ENCODE data around the gene CAMTA1. TPM values are rescaled to one million over a fixed set of nuclear protein-coding genes. Genes with fewer than 3 reads are reported as not detected.

The CAMTA1 gene
- total and polyA plus RNA-seq, 4 donors = 90.5 to 236 (median 195) TPM

GRCh38 chr1:7006996-7007871, 222.0 kb downstream of the CAMTA1 start:
- peaks cover 16% of the 10 kb centered on the region for H3K36me3 ChIP-seq (ENCODE audit: control insufficient read depth, insufficient read depth, low read length)
- H3K27me3 ChIP-seq (ENCODE audit: control insufficient read depth, insufficient read depth, low read length) = no peaks in the 10 kb centered on the region
- H3K4me1 ChIP-seq (ENCODE audit: control insufficient read depth, insufficient read depth, low read length) = peaks cover 6% of the 10 kb centered on the region
- no peak for DNase-seq (ENCODE audit: low read depth in 4 of 6, low spot score in 6 of 6)
- no peak overlapping the region for H3K27ac ChIP-seq (ENCODE audit: low read depth, low read length)
- WGBS (ENCODE audit: insufficient coverage) = 94% methylated on average over 20 of the region's 26 CpGs
- no peak overlapping the region for H3K4me3 ChIP-seq (ENCODE audit: low read depth, low read length)
- H3K9me3 ChIP-seq (ENCODE audit: control insufficient read depth, insufficient read depth, low read length) = no peaks in the 10 kb centered on the region

GRCh38 chr1:7007902-7008301, 222.6 kb downstream of the CAMTA1 start:
- DNase-seq (ENCODE audit: low read depth in 4 of 6, low spot score in 6 of 6) = no peak
- peaks cover 6% of the 10 kb centered on the region for H3K4me1 ChIP-seq (ENCODE audit: control insufficient read depth, insufficient read depth, low read length)
- H3K36me3 ChIP-seq (ENCODE audit: control insufficient read depth, insufficient read depth, low read length) = peaks cover 16% of the 10 kb centered on the region
- no peak overlapping the region for H3K27ac ChIP-seq (ENCODE audit: low read depth, low read length)
- H3K4me3 ChIP-seq (ENCODE audit: low read depth, low read length) = no peak overlapping the region
- WGBS (ENCODE audit: insufficient coverage) = 85% methylated on average over 10 of the region's 10 CpGs
- H3K9me3 ChIP-seq (ENCODE audit: control insufficient read depth, insufficient read depth, low read length) = no peaks in the 10 kb centered on the region
- H3K27me3 ChIP-seq (ENCODE audit: control insufficient read depth, insufficient read depth, low read length) = no peaks in the 10 kb centered on the region

- H3K27me3 ChIP-seq (ENCODE audit: control insufficient read depth, insufficient read depth, low read length) = no peaks in the 10 kb centered on the region
- DNase-seq (ENCODE audit: low read depth in 4 of 6, low spot score in 6 of 6) = no peak
- no peak overlapping the region for H3K27ac ChIP-seq (ENCODE audit: low read depth, low read length)
- H3K36me3 ChIP-seq (ENCODE audit: control insufficient read depth, insufficient read depth, low read length) = peaks cover 16% of the 10 kb centered on the region
- H3K4me1 ChIP-seq (ENCODE audit: control insufficient read depth, insufficient read depth, low read length) = peaks cover 6% of the 10 kb centered on the region
- no peaks in the 10 kb centered on the region for H3K9me3 ChIP-seq (ENCODE audit: control insufficient read depth, insufficient read depth, low read length)
- WGBS (ENCODE audit: insufficient coverage) = 95% methylated on average over 8 of the region's 10 CpGs
- H3K4me3 ChIP-seq (ENCODE audit: low read depth, low read length) = no peak overlapping the region
Observed at GRCh38 chr1:7008331-7008730, 223.1 kb downstream of the CAMTA1 start.

GRCh38 chr1:7008975-7009740, 223.9 kb downstream of the CAMTA1 start:
- Histone ChIP-seq H3K27me3 (ENCODE audit: control insufficient read depth, insufficient read depth, low read length) (no peaks in the 10 kb centered on the region), H3K4me3 (ENCODE audit: low read depth, low read length) (no peak overlapping the region), H3K4me1 (ENCODE audit: control insufficient read depth, insufficient read depth, low read length) (peaks cover 6% of the 10 kb centered on the region), H3K27ac (ENCODE audit: low read depth, low read length) (no peak overlapping the region), H3K9me3 (ENCODE audit: control insufficient read depth, insufficient read depth, low read length) (no peaks in the 10 kb centered on the region), H3K36me3 (ENCODE audit: control insufficient read depth, insufficient read depth, low read length) (peaks cover 16% of the 10 kb centered on the region)
- DNase-seq (ENCODE audit: low read depth in 4 of 6, low spot score in 6 of 6) = no peak
- WGBS (ENCODE audit: insufficient coverage) = 80% methylated on average over 17 of the region's 18 CpGs

- 93% methylated on average over 14 of the region's 16 CpGs for WGBS (ENCODE audit: insufficient coverage)
- H3K36me3 ChIP-seq (ENCODE audit: control insufficient read depth, insufficient read depth, low read length) = peaks cover 16% of the 10 kb centered on the region
- no peaks in the 10 kb centered on the region for H3K9me3 ChIP-seq (ENCODE audit: control insufficient read depth, insufficient read depth, low read length)
- H3K27me3 ChIP-seq (ENCODE audit: control insufficient read depth, insufficient read depth, low read length) = no peaks in the 10 kb centered on the region
- DNase-seq (ENCODE audit: low read depth in 4 of 6, low spot score in 6 of 6) = no peak
- no peak overlapping the region for H3K27ac ChIP-seq (ENCODE audit: low read depth, low read length)
- H3K4me1 ChIP-seq (ENCODE audit: control insufficient read depth, insufficient read depth, low read length) = peaks cover 6% of the 10 kb centered on the region
- no peak overlapping the region for H3K4me3 ChIP-seq (ENCODE audit: low read depth, low read length)
Observed at GRCh38 chr1:7009741-7010525, 224.7 kb downstream of the CAMTA1 start.

- 80% methylated on average over 7 of the region's 13 CpGs for WGBS (ENCODE audit: insufficient coverage)
- Histone ChIP-seq H3K4me3 (ENCODE audit: low read depth, low read length) (no peak overlapping the region), H3K27me3 (ENCODE audit: control insufficient read depth, insufficient read depth, low read length) (no peaks in the 10 kb centered on the region), H3K36me3 (ENCODE audit: control insufficient read depth, insufficient read depth, low read length) (peaks cover 16% of the 10 kb centered on the region), H3K4me1 (ENCODE audit: control insufficient read depth, insufficient read depth, low read length) (peaks cover 6% of the 10 kb centered on the region), H3K9me3 (ENCODE audit: control insufficient read depth, insufficient read depth, low read length) (no peaks in the 10 kb centered on the region), H3K27ac (ENCODE audit: low read depth, low read length) (no peak overlapping the region)
- no peak for DNase-seq (ENCODE audit: low read depth in 4 of 6, low spot score in 6 of 6)
Observed at GRCh38 chr1:7010534-7011200, 225.4 kb downstream of the CAMTA1 start.

- Histone ChIP-seq H3K4me3 (ENCODE audit: low read depth, low read length) (no peak overlapping the region), H3K4me1 (ENCODE audit: control insufficient read depth, insufficient read depth, low read length) (peaks cover 6% of the 10 kb centered on the region), H3K27me3 (ENCODE audit: control insufficient read depth, insufficient read depth, low read length) (no peaks in the 10 kb centered on the region), H3K36me3 (ENCODE audit: control insufficient read depth, insufficient read depth, low read length) (peaks cover 16% of the 10 kb centered on the region), H3K9me3 (ENCODE audit: control insufficient read depth, insufficient read depth, low read length) (no peaks in the 10 kb centered on the region), H3K27ac (ENCODE audit: low read depth, low read length) (no peak overlapping the region)
- 94% methylated on average over 9 of the region's 9 CpGs for WGBS (ENCODE audit: insufficient coverage)
- DNase-seq (ENCODE audit: low read depth in 4 of 6, low spot score in 6 of 6) = no peak
Observed at GRCh38 chr1:7011826-7012225, 226.6 kb downstream of the CAMTA1 start.

- Histone ChIP-seq H3K27ac (ENCODE audit: low read depth, low read length) (no peak overlapping the region), H3K27me3 (ENCODE audit: control insufficient read depth, insufficient read depth, low read length) (no peaks in the 10 kb centered on the region), H3K36me3 (ENCODE audit: control insufficient read depth, insufficient read depth, low read length) (peaks cover 13% of the 10 kb centered on the region), H3K4me3 (ENCODE audit: low read depth, low read length) (no peak overlapping the region), H3K9me3 (ENCODE audit: control insufficient read depth, insufficient read depth, low read length) (no peaks in the 10 kb centered on the region), H3K4me1 (ENCODE audit: control insufficient read depth, insufficient read depth, low read length) (peaks cover 6% of the 10 kb centered on the region)
- 89% methylated on average over 14 of the region's 14 CpGs for WGBS (ENCODE audit: insufficient coverage)
- no peak for DNase-seq (ENCODE audit: low read depth in 4 of 6, low spot score in 6 of 6)
Observed at GRCh38 chr1:7012461-7012924, 227.2 kb downstream of the CAMTA1 start.
